Spinal cord (tissue), 10 donors: ENCODE results near the gene TRIM4. TPM values are rescaled to one million over a fixed set of nuclear protein-coding genes. Genes with fewer than 3 reads are reported as not detected.
"Not testable (repeated sequence)": the region's sequence is repeated elsewhere in the genome, so short reads cannot be mapped to it uniquely, and the experiment has no call there.

Experiments used
- DNase-seq, 6 donors: peaks; one replicate each; pipeline versions ENCODE4 v3.0.0 to v3.0.0-alpha.2; 2013 to 2015; ENCODE audit warnings: low spot score in 6 of 6, low read depth in 4 of 6
- H3K27ac ChIP-seq: one replicate; pipeline ENCODE4 v1.5.1; 2013; ENCODE audit warnings: low read depth, low read length, control low read depth
- H3K27me3 ChIP-seq: one replicate; pipeline ENCODE4 v1.6.1; 2013; ENCODE audit warnings: low read length; ENCODE audit not compliant: control insufficient read depth, insufficient read depth
- H3K36me3 ChIP-seq: one replicate; pipeline ENCODE4 v1.6.1; 2013; ENCODE audit warnings: low read length; ENCODE audit not compliant: control insufficient read depth, insufficient read depth
- H3K4me1 ChIP-seq: one replicate; pipeline ENCODE4 v1.6.1; 2013; ENCODE audit warnings: low read length; ENCODE audit not compliant: control insufficient read depth, insufficient read depth
- H3K4me3 ChIP-seq: one replicate; pipeline ENCODE4 v1.5.1; 2013; ENCODE audit warnings: low read depth, low read length, control low read depth
- H3K9me3 ChIP-seq: one replicate; pipeline ENCODE4 v1.6.1; 2013; ENCODE audit warnings: low read length; ENCODE audit not compliant: control insufficient read depth, insufficient read depth
- WGBS: methylation state at CpG from one replicate; pipeline ENCODE4 v1.1.5; 2013; ENCODE audit warnings: missing lambda C conversion rate; ENCODE audit not compliant: insufficient coverage; 5-methylcytosine and 5-hydroxymethylcytosine counted together
- long read RNA-seq, 4 donors: transcript quantifications; one replicate each; lab custom pipeline, GENCODE V29; 2026
- polyA plus RNA-seq, 2 donors: library from polyadenylated mRNA; unstranded; fragments of 120-200 nt; gene quantifications; one replicate each; pipeline ENCODE4 v1.2.1, GENCODE V29; 2013; ENCODE audit not compliant: insufficient read length in 2 of 2
- total RNA-seq, 2 donors: library from RNA; depleted of rRNA in 1 of 2; stranded (reverse); fragments of 120-200 nt in 1 of 2; fragments of >200 nt in 1 of 2; gene quantifications; one replicate each; pipeline versions ENCODE4 v1.2.3 to v1.2.4, GENCODE V29; 2013 to 2014
- donor health status: healthy.

TRIM4 gene
- total RNA-seq: 10 to 100 TPM; 16.7 to 32.5 TPM
- polyA plus RNA-seq: 10 to 100 TPM; 16.7 to 20.8 TPM
- long read RNA-seq, donor 1, partial matches to known transcripts: 0 of 2 reads
- long read RNA-seq, donor 1, other reads (novel, unspliced or antisense): 0 of 2 reads
- long read RNA-seq, donor 2, partial matches to known transcripts: 0 of 1 reads
- long read RNA-seq, donor 2, other reads (novel, unspliced or antisense): 0 of 1 reads
- long read RNA-seq, donor 3, partial matches to known transcripts: 0 of 3 reads
- long read RNA-seq, donor 3, other reads (novel, unspliced or antisense): 0 of 3 reads
- long read RNA-seq, donor 4, transcript TRIM4-201 (6 exons, 3,374 nt): major isoform, 8 of 8 reads
- long read RNA-seq, donor 4, partial matches to known transcripts: 0 of 8 reads
- long read RNA-seq, donor 4, other reads (novel, unspliced or antisense): 0 of 8 reads

GRCh38 chr7:99918959-99919813 lies at the start of gene TRIM4:
TSS of gene TRIM4 (minus strand) at chr7:99919530. CDS start at chr7:99919401, 129 bp downstream.
- Histone ChIP-seq H3K4me1 (peaks cover 11% of the 10 kb centered on the region), H3K4me3 (peak within 1 kb of the TSS; percentile 86), H3K36me3 (peaks cover 20% of the 10 kb centered on the region), H3K27ac (peak within 1 kb of the TSS; percentile 89), H3K27me3 (no peaks in the 10 kb centered on the region), H3K9me3 (no peaks in the 10 kb centered on the region)
- WGBS: 1% methylated on average over 81 of the region's 81 CpGs
- DNase-seq: peak; percentile 79 to 98 (median 86)

DNA sequence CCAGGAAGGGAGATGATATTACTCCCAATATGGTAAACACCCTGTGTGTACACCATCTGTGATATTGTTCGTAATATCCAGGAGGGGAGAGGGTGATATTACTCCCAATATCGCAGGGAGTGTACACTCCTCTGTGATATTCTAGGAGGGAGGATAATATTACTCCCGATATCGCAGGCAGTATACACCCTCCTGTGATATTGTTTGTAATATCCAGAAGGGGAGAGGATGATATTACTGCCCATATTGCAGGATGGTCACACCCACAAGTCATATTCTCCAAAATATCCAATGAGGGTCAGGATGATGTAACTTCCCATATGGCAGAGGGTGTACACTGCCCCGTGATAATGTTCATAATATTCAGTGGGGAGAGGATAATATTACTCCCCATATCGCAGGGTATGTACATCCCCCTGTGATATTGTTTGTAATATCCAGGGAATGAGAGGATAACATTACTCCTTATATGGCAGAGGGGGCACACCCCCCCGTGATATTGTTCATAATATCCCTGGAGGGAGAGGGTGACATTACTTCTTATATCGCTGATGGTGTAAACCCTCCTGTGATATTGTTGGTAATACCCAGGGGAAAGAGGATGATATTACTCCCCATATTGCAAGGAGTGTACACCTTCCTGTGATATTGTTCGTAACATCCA lies 39.4 kb upstream of the TRIM4 start:
- Histone ChIP-seq H3K27me3 (peaks cover 16% of the 10 kb centered on the region), H3K4me1 (no peaks in the 10 kb centered on the region), H3K27ac (no peak overlapping the region), H3K9me3 (no peaks in the 10 kb centered on the region), H3K36me3 (no peaks in the 10 kb centered on the region), H3K4me3 (no peak overlapping the region)
- no peak for DNase-seq
- no CpG with 5 or more reads among the region's 9 CpGs for whole genome bisulfite sequencing

GRCh38 chr7:99955247-99955646 lies 35.9 kb upstream of the TRIM4 start:
- no peak for DNase-seq
- 90% methylated on average over 6 of the region's 6 CpGs for WGBS

DNA sequence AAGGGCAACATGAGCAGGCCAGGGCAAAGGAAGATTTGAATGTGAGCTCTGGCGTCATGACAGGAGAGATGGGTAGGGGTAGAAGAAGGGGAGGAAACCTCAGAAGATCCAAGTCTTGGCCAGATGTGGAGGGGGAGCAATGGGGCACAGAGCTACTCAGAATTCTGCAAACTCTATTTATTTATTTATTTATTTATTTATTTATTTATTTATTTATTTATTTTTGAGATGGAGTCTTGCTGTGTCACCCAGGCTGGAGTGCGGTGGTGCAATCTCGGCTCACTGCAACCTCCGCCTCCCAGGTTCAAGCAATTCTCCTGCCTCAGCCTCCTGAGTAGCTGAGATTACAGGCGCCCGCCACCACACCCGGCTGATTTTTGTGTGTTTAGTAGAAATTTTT lies 35.3 kb upstream of the TRIM4 start:
- DNase-seq, H3K4me1 ChIP-seq, H3K36me3 ChIP-seq, H3K9me3 ChIP-seq, H3K4me3 ChIP-seq, H3K27ac ChIP-seq, H3K27me3 ChIP-seq: not testable (repeated sequence)
- 81% methylated on average over 4 of the region's 7 CpGs for WGBS

More at GRCh38 chr7:99955247-99955646, 35.9 kb upstream of the TRIM4 start:
- Histone ChIP-seq H3K4me1 (no peaks in the 10 kb centered on the region), H3K36me3 (no peaks in the 10 kb centered on the region), H3K4me3 (no peak overlapping the region), H3K27me3 (peaks cover 2% of the 10 kb centered on the region), H3K9me3 (no peaks in the 10 kb centered on the region), H3K27ac (no peak overlapping the region)

DNA sequence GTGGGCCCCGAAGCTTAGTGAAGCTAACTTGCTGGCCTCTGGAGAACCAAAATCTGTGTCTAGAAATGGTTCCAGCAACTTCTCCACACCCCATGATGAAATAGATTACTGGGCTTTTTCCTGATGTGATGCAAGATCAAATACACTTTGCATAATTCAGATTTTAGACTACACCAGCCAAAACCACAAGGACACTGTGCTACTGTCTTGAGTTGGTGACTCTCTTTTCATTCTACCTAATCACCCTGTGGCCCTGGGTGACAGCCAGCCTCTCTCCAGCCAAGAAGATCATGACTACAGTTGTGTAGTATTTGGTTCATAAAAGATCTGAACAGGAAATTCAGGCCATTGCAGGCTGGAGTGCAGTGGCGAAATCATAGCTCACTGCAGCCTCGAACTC lies 34.3 kb upstream of the TRIM4 start:
- 95% methylated on average over 2 of the region's 3 CpGs for WGBS
- no peak for DNase-seq

GRCh38 chr7:99952649-99953048 lies 33.3 kb upstream of the TRIM4 start:
- H3K4me3 ChIP-seq, H3K9me3 ChIP-seq: not testable (repeated sequence)

More for the DNA sequence above, 34.3 kb upstream of the TRIM4 start:
- H3K27me3 ChIP-seq: no peaks in the 10 kb centered on the region
- no peaks in the 10 kb centered on the region for H3K9me3 ChIP-seq
- H3K27ac ChIP-seq: no peak overlapping the region
- no peaks in the 10 kb centered on the region for H3K36me3 ChIP-seq
- no peak overlapping the region for H3K4me3 ChIP-seq
- no peaks in the 10 kb centered on the region for H3K4me1 ChIP-seq

DNA sequence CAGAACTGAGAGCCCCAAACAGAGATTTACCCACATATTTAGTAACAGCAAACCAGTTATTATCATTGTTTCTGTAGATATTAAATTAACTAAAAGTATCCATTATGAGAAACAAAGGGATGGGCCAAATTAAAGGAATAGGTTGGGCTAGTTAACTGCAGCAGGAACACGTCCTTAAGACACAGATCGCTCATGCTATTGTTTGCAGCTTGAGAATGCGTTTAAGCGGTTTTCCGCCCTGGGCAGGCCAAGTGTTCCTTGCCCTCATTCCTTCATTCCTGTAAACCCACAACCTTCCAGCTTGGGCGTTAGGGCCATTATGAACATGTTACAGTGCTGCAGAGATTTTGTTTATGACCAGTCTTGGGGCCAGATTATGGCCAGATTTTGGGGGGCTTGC lies 31.5 kb upstream of the TRIM4 start:
- not testable (repeated sequence) for DNase-seq, H3K4me1 ChIP-seq, H3K27me3 ChIP-seq, H3K27ac ChIP-seq, H3K9me3 ChIP-seq, H3K4me3 ChIP-seq, H3K36me3 ChIP-seq
- 50% methylated on average over 1 of the region's 6 CpGs for WGBS

More at GRCh38 chr7:99952649-99953048, 33.3 kb upstream of the TRIM4 start:
- WGBS: no CpG with 5 or more reads among the region's 4 CpGs
- not testable (repeated sequence) for H3K36me3 ChIP-seq, H3K4me1 ChIP-seq, H3K27me3 ChIP-seq, DNase-seq, H3K27ac ChIP-seq

DNA sequence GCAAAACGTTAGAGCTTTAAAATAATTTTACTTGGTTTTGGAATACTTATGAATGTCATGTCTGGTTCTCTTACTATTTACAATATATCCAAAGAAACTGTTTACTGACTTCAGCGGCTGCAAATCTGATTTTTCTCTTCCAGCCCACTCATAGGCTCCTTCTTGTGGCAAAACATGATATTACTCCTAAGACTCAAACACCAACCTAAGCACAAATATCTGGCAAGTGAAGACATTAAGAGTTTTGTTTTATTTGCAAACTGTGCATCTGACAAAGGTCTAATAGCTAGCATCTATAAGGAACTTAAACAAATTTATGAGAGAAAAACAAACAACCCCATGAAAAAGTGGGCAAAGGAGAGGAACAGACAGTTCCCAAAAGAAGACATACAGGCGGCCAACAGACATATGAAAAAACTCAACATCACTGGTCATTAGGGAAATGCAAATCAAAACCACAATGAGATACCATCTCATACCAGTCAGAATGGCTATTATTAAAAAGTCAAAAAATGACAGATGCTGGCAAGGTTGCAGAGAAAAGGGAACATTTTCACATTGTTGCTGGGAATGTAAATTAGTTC lies 30.4 kb upstream of the TRIM4 start:
- Histone ChIP-seq H3K27me3 (no peaks in the 10 kb centered on the region), H3K36me3 (no peaks in the 10 kb centered on the region), H3K4me3 (no peak overlapping the region), H3K27ac (no peak overlapping the region), H3K9me3 (no peaks in the 10 kb centered on the region), H3K4me1 (no peaks in the 10 kb centered on the region)
- peak in 2 of 6 donors; percentile 11 to 13 for DNase-seq
- no CpG with 5 or more reads among the region's 3 CpGs for WGBS

DNA sequence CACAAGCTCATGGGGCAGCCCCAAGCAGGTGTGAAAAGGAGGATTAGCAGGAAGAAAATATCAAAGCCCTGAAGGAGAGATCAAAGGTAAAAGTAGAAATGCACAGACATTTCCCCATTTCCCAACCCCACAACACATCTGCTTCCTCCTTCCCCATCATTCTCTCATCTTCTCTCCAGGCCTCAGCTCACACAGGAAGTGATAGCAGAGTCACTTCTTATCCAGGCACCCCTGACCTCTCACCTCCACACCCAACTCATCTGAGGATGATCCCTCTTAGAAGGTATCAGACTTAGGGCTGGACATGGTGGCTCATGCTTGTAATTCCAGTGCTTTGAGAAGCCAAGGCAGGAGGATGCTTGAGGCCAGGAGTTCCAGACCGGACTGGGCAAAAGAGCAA lies 28.3 kb upstream of the TRIM4 start:
- Histone ChIP-seq H3K4me1 (no peaks in the 10 kb centered on the region), H3K36me3 (no peaks in the 10 kb centered on the region), H3K9me3 (no peaks in the 10 kb centered on the region), H3K4me3 (no peak overlapping the region), H3K27me3 (no peaks in the 10 kb centered on the region), H3K27ac (no peak overlapping the region)
- 83% methylated on average over 1 of the region's 1 CpG for WGBS
- DNase-seq: no peak
